Measurements from ENCODE around the gene SCNM1. TPM values are rescaled to one million over a fixed set of nuclear protein-coding genes. Genes with fewer than 3 reads are reported as not detected.

SCNM1 gene
- total RNA-seq, 1 donor from 2014 or later = 64.3 TPM

- Histone ChIP-seq H3K27ac (ENCODE audit: low read depth, low read length) (no peak overlapping the region), H3K36me3 (ENCODE audit: insufficient read depth, low read length) (peaks cover 12% of the 10 kb centered on the region), H2AFZ (ENCODE audit: low read depth, low read length) (no peak overlapping the region), H3K4me1 (ENCODE audit: insufficient read depth, low read length) (no peaks in the 10 kb centered on the region), H3K9ac (ENCODE audit: low read length) (no peak overlapping the region), H3K79me2 (ENCODE audit: insufficient read depth, low read length) (no peaks in the 10 kb centered on the region), H3K27me3 (ENCODE audit: insufficient read depth, low read length) (no peaks in the 10 kb centered on the region), H3K9me3 (ENCODE audit: insufficient read depth, low read depth, low read length) (no peaks in the 10 kb centered on the region), H3K4me3 (ENCODE audit: insufficient read depth, low read depth, low read length) (no peak overlapping the region), H4K20me1 (ENCODE audit: insufficient read depth, low read length) (peaks cover 4% of the 10 kb centered on the region), H3K4me2 (ENCODE audit: low read length) (no peak overlapping the region)
- DNase-seq (ENCODE audit: low read depth) = no peak
- Mint-ChIP-seq H3K9me3 (ENCODE audit: unreplicated experiment) (no peaks in the 10 kb centered on the region), H3K27me3 (ENCODE audit: low read depth, unreplicated experiment) (no peaks in the 10 kb centered on the region), H3K4me3 (ENCODE audit: unreplicated experiment) (no peak overlapping the region), H3K36me3 (ENCODE audit: low read depth, unreplicated experiment) (peaks cover 13% of the 10 kb centered on the region), H3K4me1 (ENCODE audit: low read depth, unreplicated experiment) (no peaks in the 10 kb centered on the region), H3K27ac (ENCODE audit: unreplicated experiment) (no peak overlapping the region)
- TF ChIP-seq CTCF (IDR thresholded peaks at IDR 0.05; ENCODE audit: insufficient read depth, low read depth, low read length) (no peak), EZH2 (IDR thresholded peaks at IDR 0.05; ENCODE audit: insufficient read depth, low read length) (no peak)
- FAIRE-seq = no peak
Observed at GRCh38 chr1:151158326-151158725, 7.6 kb upstream of the SCNM1 start.

- Mint-ChIP-seq H3K4me1 (ENCODE audit: low read depth, unreplicated experiment) (peaks cover 2% of the 10 kb centered on the region), H3K27me3 (ENCODE audit: low read depth, unreplicated experiment) (no peaks in the 10 kb centered on the region), H3K9me3 (ENCODE audit: unreplicated experiment) (no peaks in the 10 kb centered on the region), H3K4me3 (ENCODE audit: unreplicated experiment) (no peak overlapping the region), H3K36me3 (ENCODE audit: low read depth, unreplicated experiment) (peaks cover 13% of the 10 kb centered on the region), H3K27ac (ENCODE audit: unreplicated experiment) (no peak overlapping the region)
- DNase-seq (ENCODE audit: low read depth) (no peak), FAIRE-seq (no peak)
- Histone ChIP-seq H3K79me2 (ENCODE audit: insufficient read depth, low read length) (no peaks in the 10 kb centered on the region), H3K9me3 (ENCODE audit: insufficient read depth, low read depth, low read length) (no peaks in the 10 kb centered on the region), H3K4me3 (ENCODE audit: insufficient read depth, low read depth, low read length) (no peak overlapping the region), H4K20me1 (ENCODE audit: insufficient read depth, low read length) (peaks cover 4% of the 10 kb centered on the region), H3K27ac (ENCODE audit: low read depth, low read length) (no peak overlapping the region), H3K9ac (ENCODE audit: low read length) (no peak overlapping the region), H3K27me3 (ENCODE audit: insufficient read depth, low read length) (no peaks in the 10 kb centered on the region), H3K36me3 (ENCODE audit: insufficient read depth, low read length) (peaks cover 12% of the 10 kb centered on the region), H3K4me1 (ENCODE audit: insufficient read depth, low read length) (no peaks in the 10 kb centered on the region), H3K4me2 (ENCODE audit: low read length) (no peak overlapping the region), H2AFZ (ENCODE audit: low read depth, low read length) (no peak overlapping the region)
- TF ChIP-seq EZH2 (IDR thresholded peaks at IDR 0.05; ENCODE audit: insufficient read depth, low read length) (no peak), CTCF (IDR thresholded peaks at IDR 0.05; ENCODE audit: insufficient read depth, low read depth, low read length) (no peak)
Observed at GRCh38 chr1:151158751-151159251, 7.1 kb upstream of the SCNM1 start.

- DNase-seq (ENCODE audit: low read depth) = no peak
- no peak overlapping the region for H3K27ac Mint-ChIP-seq (ENCODE audit: unreplicated experiment)
Observed at GRCh38 chr1:151159373-151159772, 6.6 kb upstream of the SCNM1 start.

More at GRCh38 chr1:151159373-151159772, 6.6 kb upstream of the SCNM1 start:
- Histone ChIP-seq H3K27me3 (ENCODE audit: insufficient read depth, low read length) (no peaks in the 10 kb centered on the region), H3K4me1 (ENCODE audit: insufficient read depth, low read length) (peaks cover 2% of the 10 kb centered on the region), H3K79me2 (ENCODE audit: insufficient read depth, low read length) (peaks cover 5% of the 10 kb centered on the region), H3K9me3 (ENCODE audit: insufficient read depth, low read depth, low read length) (no peaks in the 10 kb centered on the region), H3K27ac (ENCODE audit: low read depth, low read length) (no peak overlapping the region), H4K20me1 (ENCODE audit: insufficient read depth, low read length) (peaks cover 4% of the 10 kb centered on the region), H3K36me3 (ENCODE audit: insufficient read depth, low read length) (peaks cover 12% of the 10 kb centered on the region), H3K9ac (ENCODE audit: low read length) (no peak overlapping the region), H2AFZ (ENCODE audit: low read depth, low read length) (no peak overlapping the region), H3K4me2 (ENCODE audit: low read length) (no peak overlapping the region), H3K4me3 (ENCODE audit: insufficient read depth, low read depth, low read length) (no peak overlapping the region)
- H3K36me3 Mint-ChIP-seq (ENCODE audit: low read depth, unreplicated experiment) = peaks cover 13% of the 10 kb centered on the region
- H3K4me1 Mint-ChIP-seq (ENCODE audit: low read depth, unreplicated experiment) = peaks cover 5% of the 10 kb centered on the region
- H3K4me3 Mint-ChIP-seq (ENCODE audit: unreplicated experiment) = no peak overlapping the region
- FAIRE-seq = no peak
- no peaks in the 10 kb centered on the region for H3K9me3 Mint-ChIP-seq (ENCODE audit: unreplicated experiment)
- TF ChIP-seq EZH2 (IDR thresholded peaks at IDR 0.05; ENCODE audit: insufficient read depth, low read length) = no peak
- TF ChIP-seq CTCF (IDR thresholded peaks at IDR 0.05; ENCODE audit: insufficient read depth, low read depth, low read length) = no peak
- no peaks in the 10 kb centered on the region for H3K27me3 Mint-ChIP-seq (ENCODE audit: low read depth, unreplicated experiment)
